Caco-2 (cell line): Measurements from ENCODE around the gene ZEB1. TPM values are rescaled to one million over a fixed set of nuclear protein-coding genes. Genes with fewer than 3 reads are reported as not detected.

Source experiments
- BruUV-seq: library from RNA; stranded (reverse); fragments of 400-500 nt; replicated peaks from 2 replicates; lab custom pipeline; 2021; lab: Mats Ljungman, UMichigan
- CTCF ChIA-PET: fragments of 300-600 bp; sonication (Branson Sonifier 250); formaldehyde crosslinking; loops from one replicate; lab custom pipeline; 2022; ENCODE audit warnings: antibody characterized with exemption; lab: Charles Lee
- POLR2A ChIA-PET: fragments of 300-600 bp; sonication (Branson Sonifier 250); formaldehyde crosslinking; loops from one replicate; lab custom pipeline; 2022; ENCODE audit warnings: antibody characterized with exemption; lab: Charles Lee
- DNase-seq, 2 experiments: peaks; one replicate each; pipeline versions ENCODE4 v3.0.0 to v3.0.0-alpha.2; 2020 to 2022
- H3K27me3 ChIP-seq: replicated peaks from 2 replicates; pipeline ENCODE4 v1.6.0; 2011; ENCODE audit warnings: low read length; ENCODE audit not compliant: control insufficient read depth, insufficient read depth
- H3K36me3 ChIP-seq: 2 replicates; pipeline ENCODE4 v1.5.1; 2011; ENCODE audit warnings: low read length; ENCODE audit not compliant: control insufficient read depth, insufficient read depth
- H3K4me1 ChIP-seq: fragments of 250-450 bp; sonication (Bioruptor Pico); 2 replicates; pipeline ENCODE4 v1.5.1; 2020; ENCODE audit warnings: mild to moderate bottlenecking
- H3K4me3 ChIP-seq: 2 replicates; pipeline ENCODE4 v1.5.1; 2011; ENCODE audit warnings: low read depth, mild to moderate bottlenecking, control low read depth, low read length
- H3K9me3 ChIP-seq: fragments of 250-450 bp; sonication (Bioruptor Pico); 2 replicates; pipeline ENCODE4 v1.5.1; 2020; ENCODE audit warnings: mild to moderate bottlenecking, moderate library complexity
- H3K27ac Mint-ChIP-seq: one replicate; pipeline ENCODE4 v1.8.0; 2022; ENCODE audit warnings: mixed read lengths; ENCODE audit not compliant: unreplicated experiment
- H3K27me3 Mint-ChIP-seq: one replicate; pipeline ENCODE4 v1.8.0; 2022; ENCODE audit warnings: mixed read lengths; ENCODE audit not compliant: insufficient read depth, unreplicated experiment
- H3K36me3 Mint-ChIP-seq: one replicate; pipeline ENCODE4 v1.8.0; 2022; ENCODE audit warnings: mild to moderate bottlenecking, mixed read lengths; ENCODE audit not compliant: insufficient read depth, unreplicated experiment
- H3K4me1 Mint-ChIP-seq: one replicate; pipeline ENCODE4 v1.8.0; 2022; ENCODE audit warnings: low read depth, mixed read lengths; ENCODE audit not compliant: unreplicated experiment
- H3K4me3 Mint-ChIP-seq: one replicate; pipeline ENCODE4 v1.8.0; 2022; ENCODE audit warnings: mild to moderate bottlenecking, moderate library complexity, mixed read lengths; ENCODE audit not compliant: unreplicated experiment
- H3K9me3 Mint-ChIP-seq: one replicate; pipeline ENCODE4 v1.8.0; 2022; ENCODE audit warnings: mixed read lengths; ENCODE audit not compliant: unreplicated experiment
- intact Hi-C: fragments of 100-400 bp; cut with micrococcal nuclease; formaldehyde crosslinking; loops from one replicate; pipeline ENCODE4 v1.10.0; 2022; ENCODE audit not compliant: unreplicated experiment
- total RNA-seq: library from RNA; stranded (reverse); gene quantifications from 2 replicates; pipeline ENCODE4 v1.2.3, GENCODE V29; 2022
- TF ChIP-seq, protein P1 (sequence below), 2 experiments: fragments of 200-600 bp in 1 of 2; IDR thresholded peaks; 1 replicate in 1 of 2; 2 replicates in 1 of 2; pipeline versions ENCODE4 v1.5.1 to v1.8.0; 2011 to 2022; ENCODE audit warnings: antibody characterized with exemption in 1 of 2, control low read depth in 1 of 2, inconsistent platforms in 1 of 2, low read depth in 1 of 2, low read length in 1 of 2, mild to moderate bottlenecking in 1 of 2, moderate library complexity in 1 of 2; ENCODE audit not compliant: insufficient read depth in 1 of 2, severe bottlenecking in 1 of 2, unreplicated experiment in 1 of 2

ZEB1 gene
- total RNA-seq, 1 experiment from 2014 or later = not detected

- H3K4me3 Mint-ChIP-seq = no peak overlapping the region
- ChIA-PET POLR2A (no interaction called here), CTCF (no interaction called here)
- H3K27me3 Mint-ChIP-seq = no peaks in the 10 kb centered on the region
- DNase-seq = no peak
- Histone ChIP-seq H3K36me3 (no peaks in the 10 kb centered on the region), H3K4me1 (no peaks in the 10 kb centered on the region), H3K4me3 (no peak overlapping the region), H3K9me3 (peaks cover 14% of the 10 kb centered on the region), H3K27me3 (no peaks in the 10 kb centered on the region)
- no peak overlapping the region for H3K27ac Mint-ChIP-seq
- H3K4me1 Mint-ChIP-seq = no peaks in the 10 kb centered on the region
- BruUV-seq = no TSS peak
- H3K36me3 Mint-ChIP-seq = no peaks in the 10 kb centered on the region
- TF ChIP-seq, protein P1, sequence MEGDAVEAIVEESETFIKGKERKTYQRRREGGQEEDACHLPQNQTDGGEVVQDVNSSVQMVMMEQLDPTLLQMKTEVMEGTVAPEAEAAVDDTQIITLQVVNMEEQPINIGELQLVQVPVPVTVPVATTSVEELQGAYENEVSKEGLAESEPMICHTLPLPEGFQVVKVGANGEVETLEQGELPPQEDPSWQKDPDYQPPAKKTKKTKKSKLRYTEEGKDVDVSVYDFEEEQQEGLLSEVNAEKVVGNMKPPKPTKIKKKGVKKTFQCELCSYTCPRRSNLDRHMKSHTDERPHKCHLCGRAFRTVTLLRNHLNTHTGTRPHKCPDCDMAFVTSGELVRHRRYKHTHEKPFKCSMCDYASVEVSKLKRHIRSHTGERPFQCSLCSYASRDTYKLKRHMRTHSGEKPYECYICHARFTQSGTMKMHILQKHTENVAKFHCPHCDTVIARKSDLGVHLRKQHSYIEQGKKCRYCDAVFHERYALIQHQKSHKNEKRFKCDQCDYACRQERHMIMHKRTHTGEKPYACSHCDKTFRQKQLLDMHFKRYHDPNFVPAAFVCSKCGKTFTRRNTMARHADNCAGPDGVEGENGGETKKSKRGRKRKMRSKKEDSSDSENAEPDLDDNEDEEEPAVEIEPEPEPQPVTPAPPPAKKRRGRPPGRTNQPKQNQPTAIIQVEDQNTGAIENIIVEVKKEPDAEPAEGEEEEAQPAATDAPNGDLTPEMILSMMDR (IDR thresholded peaks at IDR 0.05; ENCODE audit: insufficient read depth in 1 of 2, low read depth in 1 of 2, low read length in 1 of 2, severe bottlenecking in 1 of 2, unreplicated experiment in 1 of 2) = no peak
- intact Hi-C loops = no loop called here
- peaks cover 42% of the 10 kb centered on the region for H3K9me3 Mint-ChIP-seq
These were observed 191.0 kb downstream of the ZEB1 start for GRCh38 chr10:31509989-31510388.

GRCh38 chr10:31515116-31515515 is 196.1 kb downstream of the ZEB1 start:
- no peaks in the 10 kb centered on the region for H3K4me1 Mint-ChIP-seq
- Histone ChIP-seq H3K4me3 (no peak overlapping the region), H3K9me3 (no peaks in the 10 kb centered on the region), H3K27me3 (peaks cover 1% of the 10 kb centered on the region; the same call in 1 of the 2 replicates), H3K36me3 (no peaks in the 10 kb centered on the region), H3K4me1 (no peaks in the 10 kb centered on the region)
- no peaks in the 10 kb centered on the region for H3K27me3 Mint-ChIP-seq
- ChIA-PET CTCF (no interaction called here), POLR2A (no interaction called here)
- H3K36me3 Mint-ChIP-seq = no peaks in the 10 kb centered on the region
- no peak for DNase-seq
- TF ChIP-seq, protein P1 (IDR thresholded peaks at IDR 0.05; ENCODE audit: insufficient read depth in 1 of 2, low read depth in 1 of 2, low read length in 1 of 2, severe bottlenecking in 1 of 2, unreplicated experiment in 1 of 2) = no peak
- no peaks in the 10 kb centered on the region for H3K9me3 Mint-ChIP-seq
- H3K27ac Mint-ChIP-seq = no peak overlapping the region
- intact Hi-C loops = no loop called here
- H3K4me3 Mint-ChIP-seq = no peak overlapping the region
- BruUV-seq = no TSS peak

DNA sequence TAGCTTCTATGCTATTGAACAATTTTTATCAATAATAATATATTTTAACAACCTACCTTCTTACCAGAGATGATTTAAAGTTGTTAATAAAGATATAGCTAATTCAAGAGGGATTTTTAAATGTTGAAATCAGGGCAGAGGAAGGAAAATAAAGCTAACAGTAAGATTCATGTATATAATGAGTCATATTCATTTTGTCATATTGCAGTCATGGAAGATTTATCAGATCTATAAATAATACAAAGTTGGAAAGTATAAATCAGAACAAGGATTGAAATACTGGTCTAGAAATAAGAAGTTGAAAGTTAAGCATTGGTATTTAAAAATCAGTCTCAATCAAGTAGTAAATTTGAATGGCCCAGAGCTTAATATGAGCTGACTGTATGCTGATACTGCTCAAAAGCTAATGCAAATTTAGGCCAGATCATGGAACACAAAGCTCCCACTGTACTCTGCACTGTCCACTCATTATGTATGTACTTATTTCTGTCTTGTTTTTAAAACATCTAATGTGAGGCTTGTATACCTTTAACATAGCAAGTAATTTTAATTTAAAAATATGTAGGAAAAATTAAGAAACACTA is 196.9 kb downstream of the ZEB1 start:
- H3K36me3 ChIP-seq = no peaks in the 10 kb centered on the region
- Mint-ChIP-seq H3K27me3 (no peaks in the 10 kb centered on the region), H3K27ac (no peak overlapping the region), H3K36me3 (no peaks in the 10 kb centered on the region), H3K4me3 (no peak overlapping the region), H3K4me1 (no peaks in the 10 kb centered on the region), H3K9me3 (no peaks in the 10 kb centered on the region)
- CTCF ChIA-PET = no interaction called here
- BruUV-seq = no TSS peak
- H3K27me3 ChIP-seq = peaks cover 1% of the 10 kb centered on the region; the same call in 1 of the 2 replicates
- intact Hi-C loops = no loop called here
- TF ChIP-seq, protein P1 (IDR thresholded peaks at IDR 0.05; ENCODE audit: insufficient read depth in 1 of 2, low read depth in 1 of 2, low read length in 1 of 2, severe bottlenecking in 1 of 2, unreplicated experiment in 1 of 2) = no peak
- H3K9me3 ChIP-seq = no peaks in the 10 kb centered on the region
- POLR2A ChIA-PET = no interaction called here
- no peaks in the 10 kb centered on the region for H3K4me1 ChIP-seq
- no peak for DNase-seq
- no peak overlapping the region for H3K4me3 ChIP-seq
